Right lobe of liver (tissue), 6 donors: Measurements from ENCODE around the gene RHBDD1. TPM values are rescaled to one million over a fixed set of nuclear protein-coding genes. Genes with fewer than 3 reads are reported as not detected.

Experiments
- ATAC-seq, 4 donors: fragments of 200-7000 bp; cut with Tn5 transposase; one replicate each; pipeline ENCODE4 v1.9.1; 2020; ENCODE audit warnings: mild to moderate bottlenecking in 4 of 4, moderate library complexity in 4 of 4
- DNase-seq, 3 donors: peaks; one replicate each; pipeline ENCODE4 v3.0.0-alpha.2; 2020
- H3K27ac ChIP-seq, 3 donors: fragments of 200-600 bp; one replicate each; pipeline ENCODE4 v1.8.0; 2022
- H3K27me3 ChIP-seq, 2 donors: fragments of 200-600 bp; one replicate each; pipeline ENCODE4 v1.8.0; 2022
- H3K36me3 ChIP-seq, 4 donors: fragments of 200-600 bp; sonication (generic) in 1 of 4; one replicate each; pipeline versions ENCODE4 v1.5.1 to v1.8.0; 2017 to 2022; ENCODE audit warnings: control low read depth in 1 of 4
- H3K4me1 ChIP-seq, 4 donors: fragments of 200-600 bp; sonication (generic) in 1 of 4; one replicate each; pipeline versions ENCODE4 v1.5.1 to v1.8.0; 2017 to 2022; ENCODE audit warnings: control low read depth in 1 of 4
- H3K4me3 ChIP-seq, 3 donors: fragments of 200-600 bp; one replicate each; pipeline ENCODE4 v1.8.0; 2022
- H3K9me3 ChIP-seq, 4 donors: fragments of 200-600 bp; sonication (generic) in 1 of 4; one replicate each; pipeline versions ENCODE4 v1.5.1 to v1.8.0; 2017 to 2022; ENCODE audit warnings: control low read depth in 1 of 4
- CTCF ChIP-seq, 4 donors: fragments of 200-600 bp in 3 of 4; fragments of 450-650 bp in 1 of 4; IDR thresholded peaks; one replicate each; pipeline versions ENCODE4 v1.5.1 to v1.8.0; 2016 to 2022; ENCODE audit warnings: antibody characterized with exemption in 4 of 4, mild to moderate bottlenecking in 2 of 4
- POLR2A ChIP-seq: fragments of 450-650 bp; IDR thresholded peaks from one replicate; pipeline ENCODE4 v1.6.1; 2017; ENCODE audit warnings: antibody characterized with exemption, mild to moderate bottlenecking
- WGBS: methylation state at CpG from one replicate; pipeline ENCODE4 v1.1.6; 2018; ENCODE audit warnings: low coverage, low lambda C conversion rate; ENCODE audit not compliant: insufficient coverage; ENCODE audit errors: missing lambda C conversion rate; 5-methylcytosine and 5-hydroxymethylcytosine counted together
- intact Hi-C, 2 donors: fragments of 100-400 bp; cut with DNase I; formaldehyde crosslinking; loops; one replicate each; pipeline versions ENCODE4 v1.11.2 to v1.14.1; 2022
- total RNA-seq, 6 experiments: library from RNA; depleted of rRNA in 2 of 6; stranded (reverse); fragments of >200 nt in 2 of 6; fragmentation: NEBNext Ultra II Directional in 3 of 6; extraction: Animal tissue kit (Norgen Biotek cat#: 25700) in 3 of 6; gene quantifications; one replicate each; pipeline versions ENCODE4 v1.1.0 to v1.2.4, GENCODE V29; 2016 to 2023
- donor health status: DM: no; HTN: yes; CAD: no.
- donor health status: DM: no; HTN: no; CAD: no.
- donor health status: DM: no; HTN: no; CAD: no.
- donor health status: DM: no; HTN: yes; CAD: no.
- donor health status: DM: no; HTN: yes; CAD: no.

RHBDD1 gene
- total RNA-seq, 6 experiments from 2014 or later = 14.7 to 25.3 (median 21.0) TPM

- Histone ChIP-seq H3K27ac (no peak overlapping the region), H3K4me1 (no peaks in the 10 kb centered on the region), H3K9me3 (no peaks in the 10 kb centered on the region), H3K27me3 (no peaks in the 10 kb centered on the region), H3K4me3 (no peak overlapping the region), H3K36me3 (no peaks in the 10 kb centered on the region)
- ATAC-seq (no peak), DNase-seq (no peak)
- intact Hi-C loops = loop anchor here (10.0 kb wide), 2 partner anchors 159 to 1299 kb away; no protein-coding TSS in a partner anchor
- no peak for TF ChIP-seq CTCF (IDR thresholded peaks at IDR 0.05)
- 93% methylated on average over 3 of the region's 10 CpGs for WGBS
Observed at GRCh38 chr2:226973816-226974215, 138.0 kb downstream of the RHBDD1 start.

- Histone ChIP-seq H3K27ac (no peak overlapping the region), H3K9me3 (no peaks in the 10 kb centered on the region), H3K4me1 (no peaks in the 10 kb centered on the region), H3K4me3 (no peak overlapping the region), H3K36me3 (no peaks in the 10 kb centered on the region), H3K27me3 (no peaks in the 10 kb centered on the region)
- DNase-seq = no peak
- 91% methylated on average over 2 of the region's 2 CpGs for WGBS
- no peak for ATAC-seq
- TF ChIP-seq CTCF (IDR thresholded peaks at IDR 0.05) (no peak), POLR2A (no peak)
- intact Hi-C loops = loop anchor here (10.0 kb wide), 2 partner anchors 163 to 1303 kb away; no protein-coding TSS in a partner anchor
Observed at GRCh38 chr2:226977775-226978190, 141.9 kb downstream of the RHBDD1 start.

- no peaks in the 10 kb centered on the region for H3K27me3 ChIP-seq
- DNase-seq (no peak), ATAC-seq (no peak)
- 97% methylated on average over 7 of the region's 7 CpGs for WGBS
- H3K4me1 ChIP-seq = no peaks in the 10 kb centered on the region
- H3K4me3 ChIP-seq = no peak overlapping the region
- TF ChIP-seq CTCF (IDR thresholded peaks at IDR 0.05) (no peak), POLR2A (no peak)
- no peaks in the 10 kb centered on the region for H3K9me3 ChIP-seq
- H3K27ac ChIP-seq = no peak overlapping the region
- H3K36me3 ChIP-seq = no peaks in the 10 kb centered on the region
- intact Hi-C loops = loop anchor here (10.0 kb wide), 2 partner anchors 163 to 1303 kb away; no protein-coding TSS in a partner anchor
Observed at GRCh38 chr2:226978300-226978699, 142.4 kb downstream of the RHBDD1 start.

- no peak overlapping the region for H3K27ac ChIP-seq
- H3K4me1 ChIP-seq = no peaks in the 10 kb centered on the region
- ATAC-seq (no peak), DNase-seq (no peak)
- no peak overlapping the region for H3K4me3 ChIP-seq
- TF ChIP-seq CTCF (IDR thresholded peaks at IDR 0.05) (no peak), POLR2A (no peak)
- H3K9me3 ChIP-seq = no peaks in the 10 kb centered on the region
- H3K27me3 ChIP-seq = no peaks in the 10 kb centered on the region
- intact Hi-C loops = loop anchor here (10.0 kb wide), 2 partner anchors 164 to 1304 kb away; no protein-coding TSS in a partner anchor
- WGBS = 93% methylated on average over 4 of the region's 4 CpGs
- no peaks in the 10 kb centered on the region for H3K36me3 ChIP-seq
Observed at GRCh38 chr2:226979004-226979403, 143.2 kb downstream of the RHBDD1 start.
